ENCODE measurements around the gene LHPP.

The LHPP gene

DNA sequence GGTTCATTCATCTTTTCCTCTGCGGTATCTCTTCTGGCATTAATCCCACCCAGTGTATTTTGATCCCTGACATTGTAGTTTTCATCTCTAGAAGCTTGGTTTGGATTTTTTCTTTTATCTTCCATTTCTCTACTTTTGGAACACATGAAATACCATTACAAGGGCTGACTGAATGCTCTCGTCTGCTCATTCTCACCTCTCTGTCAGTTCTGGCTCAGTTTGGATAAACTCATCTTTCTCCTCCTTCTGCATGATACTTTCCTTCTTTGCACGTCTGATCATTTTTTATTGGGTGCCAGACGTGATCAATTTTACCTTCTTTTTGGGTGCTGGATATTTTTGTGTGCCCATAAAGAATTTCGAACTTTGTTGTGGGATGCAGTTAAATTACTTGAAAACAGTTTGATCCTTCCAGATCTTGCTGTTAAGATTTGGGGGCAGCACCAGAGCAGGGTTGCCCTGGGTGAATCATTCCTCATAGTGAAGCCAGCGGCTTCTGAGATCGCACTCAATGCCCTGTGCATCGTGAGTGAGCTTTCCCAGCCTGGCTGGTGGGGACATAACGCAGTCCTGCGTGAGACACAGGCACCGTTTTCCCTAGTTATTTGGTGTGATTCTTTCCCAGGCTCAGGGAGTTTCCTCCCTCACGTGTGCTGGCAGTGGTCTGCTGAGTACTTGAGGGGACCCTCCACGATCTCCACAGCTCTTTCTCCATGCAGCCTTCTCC, 53.8 kb downstream of the LHPP start:
- H3K4me3 ChIP-seq (ENCODE audit: low read depth, low read length) = no peak overlapping the region
- no peak for DNase-seq (ENCODE audit: low read depth)

DNA sequence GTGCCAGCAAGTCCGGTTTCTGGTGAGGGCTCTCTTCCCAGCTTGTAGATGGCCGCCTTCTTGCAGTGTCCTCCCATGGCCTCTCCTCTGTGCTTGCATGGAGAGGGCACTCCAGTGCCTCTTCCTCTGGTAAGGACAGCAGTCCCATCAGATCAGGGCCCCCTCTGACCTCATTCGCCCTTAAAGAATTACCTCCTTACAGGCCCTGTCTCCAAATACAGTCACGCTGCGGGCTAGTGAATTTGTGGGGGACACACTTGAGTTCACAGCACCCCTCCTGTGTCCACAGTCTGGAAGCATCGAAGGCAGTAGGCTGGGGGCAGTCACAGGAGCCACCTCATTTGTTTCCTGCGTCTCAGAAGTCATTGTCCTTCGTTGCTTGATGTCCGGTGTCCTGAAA, 54.6 kb downstream of the LHPP start:
- DNase-seq (ENCODE audit: low read depth) = no peak
- no peak overlapping the region for H3K4me3 ChIP-seq (ENCODE audit: low read depth, low read length)

DNA sequence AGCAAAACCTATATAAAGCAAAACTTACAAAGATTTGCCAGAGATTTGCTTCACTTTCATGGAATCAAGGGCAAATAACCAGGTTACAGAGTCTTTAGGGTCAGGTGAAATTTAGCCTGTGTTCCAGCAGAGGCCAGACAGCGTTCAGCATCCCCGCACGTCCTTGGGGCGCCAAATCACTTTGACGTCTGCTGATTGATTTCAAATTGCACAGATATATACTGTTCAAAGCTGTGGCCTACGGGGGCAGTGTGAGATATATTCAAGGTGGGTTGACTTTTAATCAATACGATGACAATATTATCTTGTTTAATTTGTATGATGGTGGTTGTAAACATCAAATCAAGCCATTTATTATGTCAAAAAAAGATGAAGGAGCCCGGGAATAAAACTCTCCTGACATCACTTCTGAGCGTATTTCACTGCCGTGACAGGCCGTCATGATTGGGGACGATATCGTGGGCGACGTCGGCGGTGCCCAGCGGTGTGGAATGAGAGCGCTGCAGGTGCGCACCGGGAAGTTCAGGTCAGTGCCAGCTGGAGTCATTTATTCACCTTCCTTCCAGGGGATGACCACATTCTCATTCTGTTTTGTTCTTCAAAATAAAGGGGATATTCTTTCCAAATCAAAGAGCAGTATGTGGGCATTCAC, 55.2 kb downstream of the LHPP start:
- no peak overlapping the region for H3K4me3 ChIP-seq (ENCODE audit: low read depth, low read length)
- DNase-seq (ENCODE audit: low read depth) = no peak

DNA sequence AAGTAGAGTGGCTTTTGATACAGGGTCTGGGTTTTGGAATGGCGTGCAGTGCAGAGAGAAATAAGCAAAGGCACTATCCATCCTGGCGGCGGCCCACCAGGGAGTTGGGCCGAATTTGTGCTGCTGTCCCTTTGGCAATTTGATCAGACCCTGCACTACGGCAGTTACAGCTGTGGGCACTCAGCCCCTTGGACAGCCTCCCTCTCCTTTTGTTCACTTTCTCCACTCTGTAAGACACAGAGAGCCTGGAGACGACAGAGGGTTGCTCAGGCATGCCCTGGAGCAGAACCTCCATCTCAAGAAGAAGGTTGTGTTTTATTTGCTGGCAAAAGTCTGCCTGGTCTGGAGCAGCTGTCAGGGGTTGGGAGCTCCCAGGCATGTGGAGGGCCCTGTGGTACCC, 55.8 kb downstream of the LHPP start:
- H3K4me3 ChIP-seq (ENCODE audit: low read depth, low read length) = no peak overlapping the region
- no peak for DNase-seq (ENCODE audit: low read depth)

DNA sequence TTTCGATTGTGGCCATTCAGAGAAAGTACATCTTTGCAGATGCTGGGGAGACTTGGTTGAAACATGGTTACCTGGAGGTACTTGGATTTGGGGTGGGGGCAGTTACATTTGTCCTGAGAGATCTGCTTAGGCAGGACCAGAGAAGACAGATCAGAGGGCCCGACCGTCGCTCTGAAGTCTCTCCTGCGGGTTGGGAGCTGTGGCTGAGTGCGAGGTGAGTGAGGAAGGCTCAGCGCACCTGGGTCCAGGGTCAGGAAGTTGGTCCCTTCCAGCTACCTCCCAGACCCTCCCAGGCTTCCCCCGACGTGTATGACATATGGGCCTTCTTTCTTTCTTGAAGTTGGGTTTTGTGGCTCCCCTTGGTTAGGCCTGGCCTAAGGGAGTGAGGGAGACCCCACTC, 56.3 kb downstream of the LHPP start:
- H3K4me3 ChIP-seq (ENCODE audit: low read depth, low read length) = no peak overlapping the region
- no peak for DNase-seq (ENCODE audit: low read depth)

DNA sequence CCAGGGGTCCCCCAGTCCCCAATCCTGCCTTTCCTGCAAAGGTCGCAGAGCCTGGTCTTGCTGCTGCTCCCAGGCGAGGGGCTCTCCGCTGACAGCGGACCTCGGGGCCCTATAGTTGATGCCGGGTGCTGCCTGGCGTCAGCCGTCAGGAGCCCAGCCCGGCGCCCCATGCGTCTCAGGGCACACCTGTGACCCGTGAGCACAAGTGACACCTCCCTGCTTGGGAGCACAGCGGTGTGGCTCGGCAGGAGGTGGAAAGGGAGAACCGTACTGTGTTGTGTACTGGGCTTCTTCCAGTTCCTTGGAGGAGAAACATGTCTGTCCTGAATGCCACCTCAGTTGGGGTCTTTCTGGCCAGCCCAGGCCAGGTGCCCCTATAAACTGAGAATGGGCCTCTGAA, 56.7 kb downstream of the LHPP start:
- no peak overlapping the region for H3K4me3 ChIP-seq (ENCODE audit: low read depth, low read length)
- no peak for DNase-seq (ENCODE audit: low read depth)

DNA sequence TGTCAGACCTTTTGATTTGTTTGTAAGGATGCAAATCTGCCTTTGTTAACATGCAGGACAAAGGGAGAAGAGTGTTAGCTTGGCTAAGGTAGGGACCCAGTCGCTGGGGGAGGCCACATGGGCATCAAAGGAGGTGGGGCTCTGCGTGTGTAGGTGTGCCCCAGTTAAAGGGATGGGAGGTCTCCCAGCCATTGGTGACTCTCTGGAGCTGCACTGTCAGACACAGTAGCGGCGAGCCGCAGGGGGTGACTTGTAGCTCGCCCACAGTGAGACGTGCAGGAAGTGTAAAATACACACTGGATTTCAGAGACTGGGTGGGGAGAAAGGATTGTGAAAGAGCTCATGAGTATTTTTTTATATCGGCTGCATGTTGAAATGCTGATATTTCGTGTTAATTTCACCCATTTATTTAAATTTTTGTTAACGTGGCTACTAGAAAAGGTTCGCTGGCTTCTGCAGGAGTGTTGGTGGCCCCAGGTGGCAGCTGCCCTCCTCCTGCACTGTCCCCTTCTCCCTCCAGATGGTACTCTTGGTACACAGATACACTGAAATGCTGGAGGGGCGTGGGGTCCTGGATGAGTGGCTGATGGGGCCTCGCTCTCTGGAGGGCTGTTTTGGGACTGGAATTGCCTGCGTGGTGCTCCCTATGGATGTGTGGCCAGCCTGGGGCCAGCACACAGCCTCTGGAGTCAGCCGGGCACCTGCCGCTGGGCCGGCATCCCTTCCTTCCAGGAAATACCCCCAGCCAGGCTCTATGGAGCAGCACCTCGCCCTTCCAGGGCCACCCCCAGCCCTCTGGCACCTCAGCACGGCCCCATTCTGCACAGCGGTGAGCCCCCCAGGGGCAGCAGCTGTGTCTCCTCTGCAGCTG, 59.2 kb downstream of the LHPP start:
- no peak for DNase-seq (ENCODE audit: low read depth)
- no peak overlapping the region for H3K4me3 ChIP-seq (ENCODE audit: low read depth, low read length)

DNA sequence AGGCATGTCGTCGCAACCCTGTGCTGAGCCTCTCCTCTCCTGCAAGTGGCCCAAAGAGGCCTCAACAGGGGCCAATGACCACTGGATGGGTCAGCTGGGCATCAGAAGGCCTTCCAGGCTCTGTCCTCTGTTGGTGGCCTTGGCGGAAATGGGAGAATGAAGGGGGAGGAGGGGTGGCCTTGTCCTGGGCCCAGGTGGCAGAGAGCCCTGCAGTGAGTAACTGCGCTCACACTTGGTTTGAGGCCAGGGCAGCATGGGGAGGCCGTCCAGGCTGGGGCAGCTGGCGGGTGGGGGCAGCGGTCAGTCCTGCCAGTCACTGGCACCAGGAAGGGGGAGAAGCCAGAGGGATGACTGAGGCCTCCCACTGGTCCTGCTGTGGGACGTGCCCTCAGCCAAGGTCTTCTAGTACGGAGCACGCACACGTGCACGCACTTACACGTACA, 59.8 kb downstream of the LHPP start:
- no peak overlapping the region for H3K4me3 ChIP-seq (ENCODE audit: low read depth, low read length)
- no peak for DNase-seq (ENCODE audit: low read depth)

DNA sequence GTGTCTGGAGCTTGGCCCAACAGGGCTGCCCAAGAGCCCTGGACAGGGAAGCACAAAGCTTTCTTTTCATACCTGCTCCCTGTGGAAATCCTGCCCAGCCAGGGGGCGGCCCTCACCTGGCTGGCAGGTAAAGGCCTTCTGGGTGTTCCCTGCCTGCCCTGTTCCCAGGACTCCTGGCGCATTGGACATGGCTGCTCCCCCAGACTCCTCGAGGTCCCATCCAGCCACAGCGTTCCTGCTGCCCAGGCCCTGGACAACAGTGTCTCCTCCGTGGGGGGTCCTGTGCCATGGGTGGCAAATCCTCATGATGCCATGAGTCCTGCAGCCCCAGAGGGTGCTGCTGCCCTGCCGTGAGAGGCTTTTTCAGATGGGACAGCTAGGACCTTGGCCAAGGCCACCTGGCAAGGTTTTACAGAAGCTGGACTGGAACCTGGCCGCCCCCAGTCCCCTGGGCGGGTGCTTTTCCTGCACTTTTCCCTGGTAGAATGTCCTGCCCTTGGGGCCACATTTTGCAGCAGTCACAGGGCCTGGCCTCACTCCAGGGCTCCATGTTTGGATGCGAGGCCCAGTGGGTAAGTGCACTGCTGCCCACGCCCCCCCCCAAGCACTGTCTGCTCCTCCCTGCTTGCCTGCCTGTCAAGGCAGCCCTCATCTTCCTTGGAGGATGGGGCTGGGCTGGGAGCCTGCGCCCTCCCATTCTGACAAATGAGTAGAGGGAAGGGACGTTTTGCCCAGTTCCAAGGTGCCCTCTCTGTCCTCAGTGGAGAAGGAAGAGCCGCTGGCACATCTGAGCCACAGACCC, 60.7 kb downstream of the LHPP start:
- no peak for DNase-seq (ENCODE audit: low read depth)
- H3K4me3 ChIP-seq (ENCODE audit: low read depth, low read length) = no peak overlapping the region

DNA sequence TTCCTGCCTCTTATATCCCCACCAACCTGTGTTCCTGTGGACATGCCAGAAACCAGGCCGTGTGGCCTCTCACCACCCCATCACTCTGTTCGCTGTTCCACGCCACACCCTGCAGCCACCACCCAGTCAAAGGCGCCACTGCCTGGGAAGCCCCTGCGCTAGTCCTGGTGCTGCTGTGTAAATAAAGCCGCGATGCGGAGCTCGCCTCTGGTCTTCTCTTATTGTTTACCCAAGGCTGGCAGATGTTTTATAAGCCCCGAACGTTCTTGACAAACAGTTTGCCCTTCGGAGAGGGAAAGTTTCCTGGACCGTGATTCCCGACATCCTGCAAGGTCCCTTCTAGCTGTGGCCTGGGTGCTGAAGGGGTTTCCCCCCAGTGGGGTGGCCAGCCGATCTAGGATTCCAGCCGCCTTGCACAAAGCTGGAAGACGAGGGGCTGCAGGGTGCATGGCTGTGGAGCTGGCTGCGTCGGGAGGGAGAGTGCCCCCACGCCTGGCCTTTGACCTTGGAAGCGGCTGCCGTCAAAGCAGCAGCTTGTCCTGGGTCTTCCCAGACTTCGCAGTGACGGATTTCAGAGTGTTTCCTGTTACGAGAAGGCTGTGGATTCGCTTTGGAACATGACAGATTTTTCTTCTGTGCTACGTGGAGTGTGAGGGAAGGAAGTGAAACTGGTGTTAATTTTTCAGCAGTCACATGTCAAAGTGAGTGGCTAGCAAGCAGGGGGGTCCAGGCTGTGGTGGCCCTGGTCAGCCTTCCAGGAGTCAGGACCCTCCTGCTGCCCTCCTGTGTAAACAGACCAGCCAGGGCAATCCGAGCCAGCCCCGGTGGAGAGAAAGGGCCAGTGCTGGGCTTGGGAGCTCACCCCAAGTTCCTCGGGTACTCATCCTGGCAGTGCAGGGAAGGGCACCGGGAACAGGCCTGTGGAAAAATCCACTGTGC, 61.6 kb downstream of the LHPP start:
- no peak for DNase-seq (ENCODE audit: low read depth)
- H3K4me3 ChIP-seq (ENCODE audit: low read depth, low read length) = no peak overlapping the region

DNA sequence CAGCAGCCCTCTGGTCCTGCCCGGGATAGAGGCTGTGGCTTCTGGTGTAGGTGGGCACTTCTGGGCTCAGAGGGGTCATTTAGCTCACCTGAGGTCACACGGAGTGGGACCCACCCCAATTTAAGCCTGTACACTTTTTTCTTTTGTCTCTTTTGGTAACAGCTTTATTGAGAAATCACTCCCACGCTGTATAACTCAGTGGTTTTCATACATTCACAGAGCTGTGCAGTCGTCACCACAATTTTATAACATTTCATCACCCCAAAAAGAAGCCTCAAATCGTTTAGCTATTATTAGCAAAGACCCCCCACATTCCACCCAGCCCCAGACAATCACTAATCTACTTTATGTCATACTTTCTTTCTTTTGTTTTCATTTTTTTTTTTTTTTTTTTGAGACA, 62.3 kb downstream of the LHPP start:
- H3K4me3 ChIP-seq (ENCODE audit: low read depth, low read length) = no peak overlapping the region
- DNase-seq (ENCODE audit: low read depth) = no peak

DNA sequence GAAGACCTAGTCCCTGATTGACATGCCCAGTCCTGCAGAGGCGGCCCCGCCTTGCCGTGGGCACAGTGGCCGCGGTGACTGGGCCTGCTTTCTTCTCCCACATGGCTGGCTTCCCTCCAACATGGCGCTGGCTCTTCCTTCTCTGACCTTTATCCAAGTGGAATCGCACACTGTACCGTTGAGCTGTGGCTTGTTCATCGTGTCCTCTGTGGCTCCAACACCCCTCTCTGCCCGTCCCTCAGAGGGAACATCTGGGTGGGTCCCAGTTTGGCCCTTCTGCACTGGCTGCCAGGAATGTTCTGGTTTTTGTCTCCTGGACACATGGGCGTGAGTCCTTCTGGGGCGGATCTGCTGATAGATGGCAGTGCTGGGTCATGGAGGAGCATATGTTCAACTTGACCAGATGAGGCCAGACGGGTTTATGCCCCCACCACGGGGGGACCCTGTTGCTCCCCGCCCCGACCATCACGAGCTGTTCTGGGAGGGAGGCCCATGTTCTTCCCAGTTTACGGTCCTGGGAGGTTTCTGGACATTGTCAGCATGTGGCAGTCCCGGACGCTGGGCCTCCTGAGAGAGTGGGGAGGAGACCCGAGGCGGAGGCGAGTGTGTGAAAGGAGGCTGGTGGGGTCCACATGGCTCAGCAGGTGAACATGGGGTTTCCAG, 63.5 kb downstream of the LHPP start:
- no peak for DNase-seq (ENCODE audit: low read depth)
- no peak overlapping the region for H3K4me3 ChIP-seq (ENCODE audit: low read depth, low read length)

DNA sequence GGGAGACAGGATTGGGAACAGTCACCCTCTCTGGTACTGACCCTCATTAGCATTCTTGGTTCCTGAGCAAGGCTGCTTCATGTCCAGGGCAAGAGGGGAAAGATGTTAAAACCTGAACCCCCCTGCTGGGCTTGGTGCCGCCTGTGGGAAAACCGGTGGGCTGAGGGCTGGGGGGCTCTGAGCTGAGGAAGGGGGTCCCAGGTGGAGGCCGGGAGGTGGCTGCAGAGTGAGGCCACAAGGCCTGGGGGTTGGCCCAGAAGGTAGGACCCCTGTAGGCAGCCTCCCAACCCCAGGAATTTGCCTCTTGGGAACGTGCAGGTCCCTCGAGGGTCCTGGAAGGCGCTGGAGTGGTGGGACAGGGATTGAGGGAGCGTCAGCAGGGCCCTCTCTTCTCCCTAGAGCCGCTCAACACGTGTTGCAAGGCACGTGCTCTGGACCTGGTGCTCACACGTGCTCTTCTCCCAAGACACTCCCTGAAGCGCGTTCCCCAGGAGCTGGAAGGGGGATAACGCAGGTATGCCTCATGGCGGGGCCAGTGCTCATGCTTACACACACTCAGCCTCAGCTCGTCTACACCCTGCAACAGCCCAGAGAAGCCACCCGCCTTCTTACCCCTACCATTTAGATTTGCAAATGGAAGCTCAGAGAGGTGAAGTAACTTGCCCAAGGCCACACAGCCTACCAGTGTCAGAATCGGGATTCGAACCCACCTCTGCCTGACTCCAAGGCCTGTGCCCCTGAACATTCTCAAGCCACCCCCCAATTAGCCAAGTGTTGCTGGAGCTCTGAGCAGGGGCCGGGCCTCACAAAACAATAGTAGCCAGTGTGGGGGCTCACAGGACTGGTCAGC, 64.4 kb downstream of the LHPP start:
- no peak overlapping the region for H3K4me3 ChIP-seq (ENCODE audit: low read depth, low read length)
- DNase-seq (ENCODE audit: low read depth) = no peak

DNA sequence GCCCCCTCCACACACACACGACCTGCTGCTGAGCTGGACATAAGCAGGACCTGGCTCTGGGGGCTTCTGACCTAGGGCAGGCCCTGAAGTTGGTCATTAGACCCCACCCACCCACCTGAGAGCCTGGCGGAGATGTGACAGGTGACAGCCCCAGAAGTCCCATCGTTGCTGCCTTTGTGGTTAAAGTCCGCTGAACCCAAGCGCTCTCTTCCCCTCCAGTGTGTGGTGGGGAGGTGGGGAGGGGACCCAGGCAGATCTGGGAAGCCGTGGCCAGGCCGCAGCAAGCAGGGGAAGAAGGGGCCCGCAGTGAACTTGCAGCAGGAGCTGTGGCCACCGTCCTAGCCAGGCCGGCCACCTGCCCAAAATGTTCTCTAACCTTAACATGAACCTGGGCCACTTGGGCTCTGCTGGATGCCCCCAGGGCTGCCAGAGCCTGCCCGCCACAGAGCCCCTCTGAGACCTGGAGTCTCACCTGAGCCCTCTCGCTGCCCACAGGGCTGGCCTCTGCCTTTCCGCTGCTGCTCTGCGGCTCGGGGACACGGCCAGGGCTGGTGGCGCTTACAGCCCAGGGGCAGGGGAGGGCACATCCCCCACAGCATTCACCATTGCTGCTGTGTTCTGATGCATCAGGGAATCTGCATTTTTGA, 65.1 kb downstream of the LHPP start:
- no peak for DNase-seq (ENCODE audit: low read depth)
- no peak overlapping the region for H3K4me3 ChIP-seq (ENCODE audit: low read depth, low read length)

DNA sequence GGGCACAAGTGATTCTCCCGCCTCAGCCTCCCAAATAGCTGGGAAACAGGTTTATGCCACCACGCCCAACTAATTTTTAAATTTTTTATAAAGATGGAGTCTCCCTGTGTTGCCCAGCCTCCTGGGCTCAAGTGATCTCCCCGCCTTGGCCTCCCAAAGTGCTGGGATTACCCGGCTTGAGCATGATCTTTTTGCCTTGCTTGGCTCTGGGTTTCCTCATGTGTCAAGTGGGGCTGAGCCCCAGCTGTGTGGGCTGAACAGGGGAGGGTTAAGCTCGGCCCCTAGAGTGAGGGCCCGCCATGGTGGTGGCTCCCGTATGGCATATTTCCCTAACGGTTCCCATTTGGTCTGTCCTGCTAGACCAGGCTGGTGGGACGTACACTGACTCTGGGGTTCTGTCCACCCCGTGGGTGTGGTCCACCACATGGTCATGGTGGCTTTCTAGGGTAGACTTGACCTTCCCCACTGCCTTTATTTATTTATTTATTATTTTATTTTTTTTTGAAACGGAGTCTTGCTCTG, 66.3 kb downstream of the LHPP start:
- no peak overlapping the region for H3K4me3 ChIP-seq (ENCODE audit: low read depth, low read length)
- DNase-seq (ENCODE audit: low read depth) = no peak

DNA sequence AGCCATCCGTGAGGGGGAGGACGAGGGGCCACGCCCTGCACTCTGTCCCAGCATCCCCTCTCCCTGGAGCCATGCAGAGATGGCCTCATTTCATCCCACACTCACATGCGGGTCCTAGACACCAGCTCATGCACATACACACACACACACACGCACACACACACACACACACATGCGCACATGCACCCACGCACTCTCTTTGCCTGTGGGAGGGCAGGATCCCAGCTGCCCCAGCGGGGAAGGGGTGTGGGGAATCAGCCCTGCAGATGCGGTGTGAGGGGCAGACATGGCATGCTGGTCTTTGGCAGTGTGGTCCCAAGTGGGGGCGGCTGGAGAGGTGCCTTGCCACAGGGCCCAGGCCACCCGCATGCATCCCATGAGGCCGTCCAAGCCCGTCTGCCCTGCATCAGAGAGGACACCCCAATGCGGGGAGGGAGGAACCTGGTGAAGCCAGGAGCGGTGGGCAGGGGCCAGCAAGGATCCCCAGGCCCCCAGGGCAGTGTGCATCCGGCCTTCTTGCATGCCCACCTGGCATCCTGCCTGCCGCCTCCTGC, 68.1 kb downstream of the LHPP start:
- no peak for DNase-seq (ENCODE audit: low read depth)
- H3K4me3 ChIP-seq (ENCODE audit: low read depth, low read length) = no peak overlapping the region
